Spleen (tissue), 7 donors: Measurements from ENCODE around the gene NAA40.

Source experiments
- CTCF ChIP-seq, 11 experiments: fragments of 200-600 bp in 7 of 11; fragments of 450-650 bp in 4 of 11; sonication (generic) in 4 of 11; IDR thresholded peaks in 8 of 11; conservative IDR thresholded peaks in 3 of 11; 1 replicate in 7 of 11; 2 replicates in 4 of 11; pipeline versions ENCODE4 v1.4.0 to v1.8.0; 2016 to 2021; ENCODE audit warnings: antibody characterized with exemption in 11 of 11, inconsistent platforms in 4 of 11, mild to moderate bottlenecking in 1 of 11
- POLR2A ChIP-seq, 3 donors: fragments of 450-650 bp; IDR thresholded peaks; one replicate each; pipeline ENCODE4 v1.5.1; 2017; ENCODE audit warnings: antibody characterized with exemption in 3 of 3, mild to moderate bottlenecking in 1 of 3
- POLR2AphosphoS5 ChIP-seq, 3 donors: sonication (generic); formaldehyde crosslinking; IDR thresholded peaks; one replicate each; pipeline ENCODE4 v1.5.1; 2017; ENCODE audit warnings: antibody characterized with exemption in 3 of 3
- donor health status: DM: no; HTN: no; CAD: no; lungs with moderate emphysema.
- donor health status: DM: no; HTN: no; CAD: no.
- donor health status: DM: no; HTN: no; CAD: no.

GRCh38 chr11:63944987-63945386 lies 6.2 kb downstream of the NAA40 start:
- TF ChIP-seq CTCF (IDR thresholded peaks at IDR 0.05 in 8 of 11, conservative IDR thresholded peaks at IDR 0.05 in 3 of 11) (no peak), POLR2AphosphoS5 (IDR thresholded peaks at IDR 0.05) (no peak), POLR2A (IDR thresholded peaks at IDR 0.05) (no peak)
